ENCODE results near the gene TOB1.

The TOB1 gene

DNA sequence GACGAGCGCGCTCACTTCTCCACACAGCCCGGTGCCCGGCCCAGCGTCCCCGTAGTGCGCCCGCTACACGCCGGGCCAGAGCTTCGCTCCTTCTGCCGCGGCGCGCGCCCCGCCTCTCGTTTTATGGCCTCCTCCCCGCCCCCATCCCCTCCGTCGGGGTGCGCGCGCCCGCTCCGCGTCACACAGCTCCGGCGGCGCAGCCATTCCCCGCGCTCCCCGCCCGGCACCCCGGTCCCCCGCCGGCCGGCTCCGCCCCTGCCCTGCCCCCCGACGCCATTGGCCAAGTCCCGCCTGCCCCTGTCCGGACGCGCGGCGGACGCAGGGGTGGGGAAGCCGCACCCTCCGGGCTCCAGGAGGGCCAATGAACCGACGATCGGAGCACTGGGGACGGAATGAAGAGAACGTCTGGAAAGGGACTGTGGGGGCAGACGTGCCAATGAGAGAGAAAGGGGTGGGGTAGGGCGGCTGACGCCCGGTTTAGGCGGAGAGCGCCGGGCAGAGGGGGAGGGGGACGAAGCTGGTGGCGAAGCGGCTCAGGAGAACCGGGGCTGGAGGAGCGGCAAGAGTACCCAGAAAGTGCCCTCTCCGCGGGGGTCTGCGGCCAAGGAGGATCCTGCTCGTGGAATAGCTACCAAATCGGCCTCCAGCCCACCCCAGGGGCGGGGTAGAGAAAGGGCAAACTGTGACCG is at the start of gene TOB1:
Gene TOB1 (minus strand): TSS at position 94 of the 689 bp plus-strand sequence. CDS start 2,337 bp downstream, outside the sequence.
- peak; percentile 90 to 97 (median 95) for DNase-seq (ENCODE audit: low read depth in 2 of 3, low spot score in 2 of 3)

GRCh38 chr17:50914505-50915063 is 48.4 kb upstream of the TOB1 start:
- no peak for DNase-seq (ENCODE audit: low read depth in 2 of 3, low spot score in 2 of 3)

DNA sequence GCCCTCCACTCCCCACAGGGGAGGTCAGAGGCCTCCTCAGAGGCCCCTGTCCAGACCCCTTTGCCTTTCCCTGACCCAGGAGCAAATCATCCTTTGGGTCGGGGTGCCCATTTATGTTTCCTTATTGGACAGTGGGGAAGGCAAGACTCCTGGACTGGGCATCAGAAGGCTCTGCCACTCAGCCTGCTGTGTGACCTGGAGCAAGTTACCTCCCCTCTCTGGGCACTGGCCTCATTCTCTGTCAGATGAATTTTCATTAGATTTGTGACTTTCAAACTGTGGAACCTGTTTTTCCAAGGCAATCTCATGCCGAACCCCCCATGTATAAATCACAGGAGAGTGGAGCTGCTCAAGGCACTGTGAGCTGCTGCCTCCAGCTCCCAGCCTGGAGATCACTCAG is 47.0 kb upstream of the TOB1 start:
- DNase-seq (ENCODE audit: low read depth in 2 of 3, low spot score in 2 of 3) = no peak

DNA sequence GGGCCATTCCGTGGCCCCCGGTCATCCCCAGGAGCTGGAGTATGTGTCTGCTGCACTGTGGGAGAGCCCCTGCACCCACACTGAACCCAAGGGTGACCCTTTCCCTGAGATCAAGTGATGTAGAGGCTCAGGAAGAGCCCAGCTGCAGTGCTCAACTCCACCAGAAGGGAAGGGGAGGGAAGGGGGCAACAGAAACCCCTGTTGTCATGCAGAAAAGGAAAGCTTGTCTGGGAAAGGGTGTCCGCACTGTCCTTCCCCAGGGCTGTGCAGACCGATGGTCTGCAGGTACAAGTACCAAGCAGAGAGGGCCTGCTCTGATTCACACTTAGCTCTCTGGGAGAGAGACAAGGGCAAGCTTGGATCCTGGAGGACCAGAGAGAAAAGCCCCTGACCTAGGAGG is 45.7 kb upstream of the TOB1 start:
- no peak for DNase-seq (ENCODE audit: low read depth in 2 of 3, low spot score in 2 of 3)

DNA sequence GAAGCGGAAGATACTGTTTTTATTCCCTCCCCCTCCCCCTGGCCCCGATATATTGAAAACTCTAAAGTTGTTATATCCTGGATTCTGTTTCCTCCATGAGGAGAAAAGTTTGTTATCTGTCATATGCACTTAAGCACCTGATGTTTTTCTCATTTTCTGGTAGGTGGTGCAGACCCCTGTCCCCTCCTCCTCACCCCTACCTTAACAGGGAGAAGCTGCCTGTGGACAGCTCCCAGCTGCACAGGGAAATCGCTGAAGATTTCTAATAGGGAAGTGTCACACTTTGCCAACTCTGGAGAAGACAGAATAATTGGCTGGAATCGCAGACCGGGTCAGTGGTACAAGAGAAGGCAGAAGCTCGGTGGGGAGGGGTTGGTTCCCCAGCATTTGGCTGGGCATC is 45.3 kb upstream of the TOB1 start:
- DNase-seq (ENCODE audit: low read depth in 2 of 3, low spot score in 2 of 3) = no peak

GRCh38 chr17:50909765-50910605 is 43.8 kb upstream of the TOB1 start:
- DNase-seq (ENCODE audit: low read depth in 2 of 3, low spot score in 2 of 3) = peak in 1 of 3 experiments; percentile 44

GRCh38 chr17:50908860-50909764 is 43.0 kb upstream of the TOB1 start:
- DNase-seq (ENCODE audit: low read depth in 2 of 3, low spot score in 2 of 3) = no peak

GRCh38 chr17:50908140-50908859 is 42.1 kb upstream of the TOB1 start:
- DNase-seq (ENCODE audit: low read depth in 2 of 3, low spot score in 2 of 3) = no peak

- DNase-seq (ENCODE audit: low read depth in 2 of 3, low spot score in 2 of 3) = no peak
These were observed 40.3 kb upstream of the TOB1 start for GRCh38 chr17:50906443-50906842.

GRCh38 chr17:50905460-50905803 is 39.3 kb upstream of the TOB1 start:
- DNase-seq (ENCODE audit: low read depth in 2 of 3, low spot score in 2 of 3) = no peak

GRCh38 chr17:50904518-50905459 is 38.6 kb upstream of the TOB1 start:
- DNase-seq (ENCODE audit: low read depth in 2 of 3, low spot score in 2 of 3) = no peak

DNA sequence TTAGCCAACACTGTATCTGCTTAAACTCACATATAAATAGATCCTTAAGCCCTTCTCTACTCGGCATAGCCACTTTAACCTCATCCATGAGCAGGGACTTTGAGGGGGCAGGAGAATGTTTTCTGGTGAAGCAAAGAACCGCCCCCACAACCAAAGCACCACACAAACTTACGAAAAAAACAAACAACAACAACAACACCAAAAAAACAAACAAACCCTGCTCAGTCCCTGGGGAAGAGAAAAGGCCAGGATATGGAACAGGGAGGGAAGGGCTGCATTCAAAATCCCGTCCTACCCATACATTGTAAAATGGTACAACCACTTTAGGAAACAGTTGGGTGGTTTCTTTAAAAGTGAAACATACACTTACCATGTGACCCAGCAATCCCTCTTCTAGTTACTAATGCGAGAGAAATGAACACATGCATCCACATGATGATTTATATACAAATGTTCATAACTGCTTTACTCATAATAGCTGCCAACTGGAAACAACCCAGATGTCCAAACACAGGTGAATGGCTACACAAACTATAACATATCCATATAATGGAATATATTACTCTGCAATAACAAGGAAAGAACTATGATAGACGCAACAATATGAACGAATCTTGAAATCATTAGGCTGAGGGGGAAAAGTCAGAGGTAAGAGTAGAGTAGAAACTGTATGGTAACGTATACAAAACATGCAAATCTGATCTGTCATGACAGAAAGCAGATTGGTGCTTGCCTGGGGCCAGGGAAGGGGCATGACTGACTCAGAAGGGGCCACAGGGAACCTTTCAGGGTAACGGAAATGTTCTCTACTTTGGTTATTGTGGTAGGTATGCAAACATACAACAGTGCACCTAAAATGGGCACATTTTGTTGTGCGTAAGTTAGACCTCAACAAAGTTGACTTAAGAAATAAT is 37.7 kb upstream of the TOB1 start:
- DNase-seq (ENCODE audit: low read depth in 2 of 3, low spot score in 2 of 3) = no peak

GRCh38 chr17:50902372-50903353 is 36.5 kb upstream of the TOB1 start:
- DNase-seq (ENCODE audit: low read depth in 2 of 3, low spot score in 2 of 3) = no peak

DNA sequence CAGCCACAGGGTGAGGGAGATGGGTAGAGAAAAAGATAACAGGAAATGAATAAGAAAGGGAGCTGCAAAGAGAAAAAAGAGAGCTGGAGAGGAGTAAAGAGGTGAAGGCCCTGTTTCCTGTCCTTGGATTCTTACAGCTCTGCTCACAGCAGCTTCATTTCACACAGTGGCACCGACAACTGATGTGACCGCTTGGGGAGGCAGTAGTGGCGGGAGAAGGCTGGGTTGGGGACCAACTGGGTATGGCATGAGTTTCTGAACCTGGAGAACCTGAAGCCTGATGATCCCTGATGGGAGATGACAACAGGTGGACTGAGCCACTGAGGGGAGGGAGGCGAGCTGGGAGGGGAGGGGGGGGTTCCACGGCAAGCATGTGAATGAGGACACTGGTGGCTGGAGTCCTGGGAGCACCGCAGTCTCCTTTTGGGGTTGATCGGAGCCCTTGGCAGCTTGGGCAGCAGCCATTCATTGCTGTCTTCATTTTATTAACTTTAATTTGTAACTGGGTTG is 34.3 kb upstream of the TOB1 start:
- DNase-seq (ENCODE audit: low read depth in 2 of 3, low spot score in 2 of 3) = no peak

DNA sequence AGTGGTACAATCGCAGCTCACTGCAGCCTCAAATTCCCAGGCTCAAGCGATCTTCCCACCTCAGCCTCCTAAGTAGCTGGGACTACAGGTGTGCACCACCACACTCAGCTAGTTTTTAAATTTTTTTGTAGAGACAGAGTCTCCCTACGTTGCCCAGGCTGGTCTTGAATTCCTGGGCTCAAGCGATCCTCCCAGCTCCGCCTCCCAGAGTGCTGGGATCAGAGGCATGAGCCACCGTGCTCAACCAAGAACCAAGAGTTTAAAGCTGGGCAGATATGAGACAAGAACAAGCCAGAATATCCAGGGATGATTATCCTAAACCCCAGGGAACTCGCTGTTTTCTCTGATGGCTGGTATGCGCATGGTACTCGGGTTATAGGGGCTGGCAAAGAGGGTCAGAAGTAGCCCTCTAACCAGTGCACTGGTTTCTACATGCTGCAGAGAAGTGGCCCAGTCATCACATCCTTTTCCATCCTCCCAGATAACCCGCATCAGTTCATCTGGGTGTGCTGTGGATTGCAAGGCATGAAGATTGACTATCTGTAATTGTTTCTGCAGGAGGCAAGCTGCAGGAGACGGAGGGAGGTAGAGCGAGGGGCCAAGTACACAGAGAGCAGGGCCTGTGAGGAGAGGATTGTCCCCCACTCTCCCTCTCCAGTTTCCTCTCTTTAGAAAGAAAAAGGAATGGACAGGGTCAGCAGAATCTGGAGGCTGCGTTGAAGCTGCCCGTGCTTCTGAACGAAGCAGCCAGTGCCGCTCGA is 33.6 kb upstream of the TOB1 start:
- no peak for DNase-seq (ENCODE audit: low read depth in 2 of 3, low spot score in 2 of 3)

DNA sequence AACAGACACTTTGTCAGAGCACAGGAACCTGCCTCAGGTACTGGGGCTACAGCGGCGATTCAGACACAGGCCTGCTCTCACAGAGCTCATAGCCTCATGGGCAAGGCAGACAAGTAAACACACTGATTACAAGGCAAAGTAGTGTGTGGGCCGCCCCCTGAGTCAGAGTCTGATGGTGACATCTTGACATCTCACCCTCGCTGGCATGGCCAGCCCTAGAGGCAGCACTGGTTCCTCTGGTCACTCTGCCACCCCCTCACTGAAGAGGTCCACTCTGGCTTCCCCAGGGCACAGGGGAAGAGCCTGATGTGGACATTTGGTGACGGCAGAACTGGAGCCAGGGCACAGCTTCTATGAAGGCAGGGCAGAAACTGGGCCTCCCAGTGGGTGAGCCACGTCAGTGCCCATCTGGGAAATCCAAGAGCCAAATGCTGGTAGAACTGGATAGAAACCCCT is 32.9 kb upstream of the TOB1 start:
- DNase-seq (ENCODE audit: low read depth in 2 of 3, low spot score in 2 of 3) = no peak
